HepG2 (cell line): ENCODE results near the gene TNFRSF6B. TPM values are rescaled to one million over a fixed set of nuclear protein-coding genes. Genes with fewer than 3 reads are reported as not detected.
A peak's percentile ranks its signal among the peaks of the same experiment; 100 is the strongest.

Experiments
- ARHGAP35 ChIP-seq: sonication (generic); formaldehyde crosslinking; IDR thresholded peaks from 2 replicates; pipeline ENCODE4 v1.9.0; 2022; ENCODE audit warnings: mild to moderate bottlenecking, inconsistent platforms, moderate library complexity, missing genetic modification reagents, borderline replicate concordance
- CREB3 ChIP-seq: sonication (generic); formaldehyde crosslinking; IDR thresholded peaks from 2 replicates; pipeline ENCODE4 v1.5.0; 2020; ENCODE audit warnings: missing genetic modification reagents
- ERF ChIP-seq: IDR thresholded peaks from 2 replicates; pipeline ENCODE4 v1.6.1; 2018; ENCODE audit warnings: missing biosample characterization, missing genetic modification reagents
- GATAD1 ChIP-seq: IDR thresholded peaks from 2 replicates; pipeline ENCODE4 v1.6.1; 2016; ENCODE audit warnings: missing genetic modification reagents, missing compliant biosample characterization
- HIC2 ChIP-seq: sonication (generic); formaldehyde crosslinking; IDR thresholded peaks from 2 replicates; pipeline ENCODE4 v1.9.0; 2022; ENCODE audit warnings: low read depth, missing genetic modification reagents
- MYPOP ChIP-seq: sonication (generic); formaldehyde crosslinking; IDR thresholded peaks from 2 replicates; pipeline ENCODE4 v1.8.1; 2023; ENCODE audit warnings: mild to moderate bottlenecking, moderate library complexity, missing genetic modification reagents
- NR2F2 ChIP-seq: IDR thresholded peaks from 2 replicates; pipeline ENCODE4 v1.6.1; 2012; ENCODE audit warnings: low read depth, inconsistent platforms, borderline replicate concordance
- PBX3 ChIP-seq: sonication (generic); formaldehyde crosslinking; IDR thresholded peaks from 2 replicates; pipeline ENCODE4 v1.8.1; 2023; ENCODE audit warnings: missing genetic modification reagents, inconsistent platforms, borderline replicate concordance
- SIN3B ChIP-seq: fragments of 150-350 bp; IDR thresholded peaks from 2 replicates; pipeline ENCODE4 v1.6.1; 2014; ENCODE audit warnings: low read length
- SP1 ChIP-seq, 2 experiments: fragments of 450-650 bp in 1 of 2; sonication (generic) in 1 of 2; formaldehyde crosslinking in 1 of 2; IDR thresholded peaks; 2 replicates each; pipeline versions ENCODE4 v1.4.0 to v1.6.1; 2016 to 2020; ENCODE audit warnings: missing genetic modification reagents in 1 of 2
- SRF ChIP-seq: IDR thresholded peaks from 2 replicates; pipeline ENCODE4 v1.6.1; 2011; ENCODE audit warnings: mild to moderate bottlenecking, low read depth, low read length, moderate library complexity
- TBL1XR1 ChIP-seq: fragments of 150-350 bp; IDR thresholded peaks from 2 replicates; pipeline ENCODE4 v1.6.1; 2014; ENCODE audit warnings: borderline replicate concordance, low read length; ENCODE audit not compliant: partially characterized antibody
- YEATS4 ChIP-seq: sonication (generic); formaldehyde crosslinking; IDR thresholded peaks from 2 replicates; pipeline ENCODE4 v1.4.0; 2020; ENCODE audit warnings: missing genetic modification reagents, borderline replicate concordance
- ZBTB21 ChIP-seq: sonication (generic); formaldehyde crosslinking; IDR thresholded peaks from 2 replicates; pipeline ENCODE4 v1.4.0; 2020; ENCODE audit warnings: missing genetic modification reagents
- ZNF138 ChIP-seq: sonication (generic); formaldehyde crosslinking; IDR thresholded peaks from 2 replicates; pipeline ENCODE4 v1.5.0; 2020; ENCODE audit warnings: mild to moderate bottlenecking, low read depth, missing genetic modification reagents
- ZNF235 ChIP-seq: sonication (generic); formaldehyde crosslinking; IDR thresholded peaks from 2 replicates; pipeline ENCODE4 v1.8.1; 2023; ENCODE audit warnings: mild to moderate bottlenecking, missing genetic modification reagents, borderline replicate concordance
- ZNF274 ChIP-seq: sonication (generic); formaldehyde crosslinking; IDR thresholded peaks from 2 replicates; pipeline ENCODE4 v1.5.1; 2020; ENCODE audit warnings: mild to moderate bottlenecking, missing genetic modification reagents
- ZNF292 ChIP-seq: sonication (generic); formaldehyde crosslinking; IDR thresholded peaks from 2 replicates; pipeline ENCODE4 v1.8.1; 2022; ENCODE audit warnings: mild to moderate bottlenecking, low read depth, missing genetic modification reagents, borderline replicate concordance
- ZNF616 ChIP-seq: sonication (generic); formaldehyde crosslinking; IDR thresholded peaks from 2 replicates; pipeline ENCODE4 v1.5.0; 2020; ENCODE audit warnings: low read depth, mild to moderate bottlenecking, missing genetic modification reagents
- ZNF691 ChIP-seq: sonication (generic); formaldehyde crosslinking; IDR thresholded peaks from 2 replicates; pipeline ENCODE4 v1.4.0; 2020; ENCODE audit warnings: missing genetic modification reagents, low read depth, mild to moderate bottlenecking, borderline replicate concordance
- ZNF792 ChIP-seq: IDR thresholded peaks from 2 replicates; pipeline ENCODE4 v1.6.1; 2016
- polyA plus RNA-seq, 8 experiments: library from polyadenylated mRNA; depleted of rRNA in 3 of 8; stranded (reverse) in 7 of 8; unstranded in 1 of 8; fragments of >200 nt; fragmentation: Illumina TruSeq in 4 of 8; extraction: Trizol in 4 of 8; gene quantifications; 2 replicates each; pipeline versions ENCODE4 v1.2.1 to v1.2.3, GENCODE V29; 2011 to 2016; ENCODE audit warnings: low read depth in 4 of 8, missing spikeins in 1 of 8, mixed read lengths in 1 of 8; ENCODE audit not compliant: insufficient read depth in 1 of 8
- total RNA-seq, 5 experiments: library from RNA; depleted of rRNA; stranded (reverse); fragments of >200 nt; fragmentation: Illumina TruSeq; extraction: Trizol; gene quantifications; 2 replicates each; pipeline ENCODE4 v1.2.3, GENCODE V29; 2016; ENCODE audit warnings: low read depth in 1 of 5

TNFRSF6B gene
- total and polyA plus RNA-seq, 2 of the 13 experiments (the other 11 are each of a cell fraction or from before 2014, with no cell fraction given) = 0.24 TPM; not detected in 1

GRCh38 chr20:63657260-63657936 is 39.1 kb upstream of the TNFRSF6B start (continued):
- TF ChIP-seq SIN3B = no peak
- TF ChIP-seq ZNF138 (CRISPR knock-in tag) = no peak
- TF ChIP-seq ERF = no peak
- TF ChIP-seq ZNF274 (CRISPR knock-in tag) = peak; percentile 5; the same call in 1 of the 2 replicates
- TF ChIP-seq ZNF235 (CRISPR knock-in tag) = peak; percentile 81; the same call in 1 of the 2 replicates
- no peak for TF ChIP-seq YEATS4 (CRISPR knock-in tag)
- no peak for TF ChIP-seq ARHGAP35 (CRISPR knock-in tag)
- no peak for TF ChIP-seq ZNF292
- no peak for TF ChIP-seq CREB3 (CRISPR knock-in tag)
- TF ChIP-seq ZBTB21 (CRISPR knock-in tag) = no peak
- no peak for TF ChIP-seq SRF
- TF ChIP-seq HIC2 = no peak
- no peak for TF ChIP-seq SP1 (IDR thresholded peaks at IDR 0.05)
- 0 out of 2 replicates have a peak, but pooled peaks have one; percentile 21 for TF ChIP-seq SP1 (CRISPR knock-in tag; IDR thresholded peaks at IDR 0.05)
- TF ChIP-seq PBX3 = no peak
- TF ChIP-seq GATAD1 (CRISPR knock-in tag) = no peak
- TF ChIP-seq ZNF691 (CRISPR knock-in tag) = 0 out of 2 replicates have a peak, but pooled peaks have one; percentile 60
- TF ChIP-seq ZNF616 = no peak
- TF ChIP-seq NR2F2 = no peak
- TF ChIP-seq TBL1XR1 = no peak
- TF ChIP-seq MYPOP (CRISPR knock-in tag) = no peak
- TF ChIP-seq ZNF792 (CRISPR knock-in tag) = no peak
